GM12864 (cell line): ENCODE measurements around the gene ATXN2.
"Not testable (repeated sequence)": the region's sequence is repeated elsewhere in the genome, so short reads cannot be mapped to it uniquely, and the experiment has no call there.

ENCODE experiments used
- DNase-seq: peaks from one replicate; pipeline ENCODE4 v3.0.0-alpha.2; 2011; ENCODE audit warnings: low read depth
- H3K4me3 ChIP-seq: 2 replicates; pipeline ENCODE4 v1.5.1; 2011; ENCODE audit warnings: mild to moderate bottlenecking, low read depth, low read length, control low read depth
- TF ChIP-seq, protein P1 (sequence below): IDR thresholded peaks from 2 replicates; pipeline ENCODE4 v1.5.1; 2011; ENCODE audit warnings: low read depth, mild to moderate bottlenecking, moderate library complexity, low read length, control low read depth, inconsistent platforms; ENCODE audit errors: missing control alignments

ATXN2 gene

DNA sequence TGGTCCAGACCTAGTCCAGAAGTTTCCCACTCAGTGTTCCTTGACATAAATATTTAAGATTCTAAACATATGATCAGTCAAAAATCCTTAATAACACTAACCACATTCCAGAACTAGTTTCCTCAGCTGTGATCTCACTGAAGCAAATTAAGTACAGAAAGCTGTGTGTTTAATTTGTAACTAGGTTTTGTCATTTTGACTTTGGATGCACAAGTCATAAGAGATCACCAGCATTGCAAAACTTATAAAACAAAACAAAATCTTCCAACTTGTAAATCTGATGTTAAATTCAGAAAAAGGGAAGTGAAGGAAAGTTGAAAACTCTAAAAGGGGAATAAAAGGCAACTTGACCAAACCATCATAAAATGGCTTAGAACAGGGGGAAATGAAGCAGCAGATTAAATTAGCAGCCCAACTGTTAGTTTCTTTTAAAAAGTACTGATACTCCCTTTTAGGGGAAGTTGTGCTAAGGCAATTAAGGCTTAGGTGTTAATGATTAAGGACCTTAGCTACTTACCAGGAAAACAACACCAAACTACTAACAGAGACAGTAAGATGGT, 136.8 kb downstream of the ATXN2 start:
- TF ChIP-seq, protein P1, sequence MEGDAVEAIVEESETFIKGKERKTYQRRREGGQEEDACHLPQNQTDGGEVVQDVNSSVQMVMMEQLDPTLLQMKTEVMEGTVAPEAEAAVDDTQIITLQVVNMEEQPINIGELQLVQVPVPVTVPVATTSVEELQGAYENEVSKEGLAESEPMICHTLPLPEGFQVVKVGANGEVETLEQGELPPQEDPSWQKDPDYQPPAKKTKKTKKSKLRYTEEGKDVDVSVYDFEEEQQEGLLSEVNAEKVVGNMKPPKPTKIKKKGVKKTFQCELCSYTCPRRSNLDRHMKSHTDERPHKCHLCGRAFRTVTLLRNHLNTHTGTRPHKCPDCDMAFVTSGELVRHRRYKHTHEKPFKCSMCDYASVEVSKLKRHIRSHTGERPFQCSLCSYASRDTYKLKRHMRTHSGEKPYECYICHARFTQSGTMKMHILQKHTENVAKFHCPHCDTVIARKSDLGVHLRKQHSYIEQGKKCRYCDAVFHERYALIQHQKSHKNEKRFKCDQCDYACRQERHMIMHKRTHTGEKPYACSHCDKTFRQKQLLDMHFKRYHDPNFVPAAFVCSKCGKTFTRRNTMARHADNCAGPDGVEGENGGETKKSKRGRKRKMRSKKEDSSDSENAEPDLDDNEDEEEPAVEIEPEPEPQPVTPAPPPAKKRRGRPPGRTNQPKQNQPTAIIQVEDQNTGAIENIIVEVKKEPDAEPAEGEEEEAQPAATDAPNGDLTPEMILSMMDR: no peak
- H3K4me3 ChIP-seq: no peak overlapping the region

DNA sequence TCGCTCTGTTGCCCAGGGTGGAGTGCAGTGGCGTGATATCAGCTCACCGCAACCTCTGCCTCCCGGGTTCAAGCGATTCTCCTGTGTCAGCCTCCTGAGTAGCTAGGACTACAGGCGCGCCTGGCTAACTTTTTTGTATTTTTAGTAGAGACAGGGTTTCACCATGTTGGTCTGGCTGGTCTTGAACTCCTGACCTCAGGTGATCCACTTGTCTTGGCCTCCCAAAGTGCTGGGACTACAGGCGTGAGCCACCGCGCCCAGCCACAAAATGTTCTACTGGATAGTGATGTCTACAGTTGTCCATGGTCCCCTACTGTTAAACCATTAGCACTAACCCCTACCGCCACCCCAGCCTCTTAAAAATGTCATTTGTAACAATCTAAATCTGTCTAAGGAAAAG, 139.0 kb downstream of the ATXN2 start:
- not testable (repeated sequence) for DNase-seq, H3K4me3 ChIP-seq

More for the DNA sequence above, 136.8 kb downstream of the ATXN2 start:
- DNase-seq: no peak

DNA sequence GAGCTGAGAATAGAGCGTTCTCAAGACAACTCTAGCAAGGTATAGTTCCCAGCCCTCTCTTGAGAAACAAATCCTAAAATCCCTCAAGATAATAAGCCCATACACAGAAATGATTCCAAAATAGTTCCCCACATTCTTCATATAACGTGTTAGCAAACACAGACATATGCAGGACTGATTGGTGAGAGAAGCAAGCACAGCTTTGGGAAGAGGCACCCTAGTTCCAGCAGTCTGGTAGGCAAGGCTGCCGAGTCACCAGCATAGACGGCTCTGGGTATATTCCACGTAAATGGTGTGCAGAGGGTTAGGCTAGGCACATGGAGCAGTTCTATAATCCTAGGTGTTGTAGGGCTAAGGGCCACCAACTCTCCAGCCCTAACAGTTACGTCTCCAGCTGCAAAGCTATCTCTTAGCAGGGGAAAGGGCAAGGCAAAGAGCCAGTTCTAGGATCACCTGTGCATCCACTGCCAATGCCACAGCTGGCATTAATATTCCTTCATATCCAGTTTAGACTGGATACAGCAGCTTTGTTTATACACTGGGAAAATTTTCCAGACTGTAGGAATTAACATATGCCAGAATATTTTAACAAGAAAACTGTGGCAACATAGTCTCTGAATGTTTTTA, 140.5 kb downstream of the ATXN2 start:
- no peak overlapping the region for H3K4me3 ChIP-seq
- TF ChIP-seq, protein P1: no peak
- DNase-seq: no peak

DNA sequence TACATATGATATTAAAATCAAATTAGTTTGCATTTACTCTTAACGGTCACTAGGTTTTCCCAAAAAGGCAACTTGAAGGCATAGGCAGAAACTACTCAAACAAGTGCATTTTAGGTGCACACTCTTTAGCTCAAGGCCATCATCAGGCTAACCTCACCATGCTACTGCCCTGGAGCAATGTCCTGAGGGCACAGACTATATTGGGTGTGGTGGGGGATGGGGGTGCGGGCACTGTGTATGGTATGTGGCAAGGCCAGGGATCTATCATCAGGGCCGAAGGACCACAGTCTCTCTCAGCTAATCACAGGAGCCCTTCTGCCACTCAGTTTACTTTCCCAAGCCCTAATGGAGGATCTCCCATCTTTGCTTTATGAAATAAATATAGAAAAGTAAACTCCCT, 141.5 kb downstream of the ATXN2 start:
- H3K4me3 ChIP-seq: no peak overlapping the region
- no peak for DNase-seq
- TF ChIP-seq, protein P1: no peak

DNA sequence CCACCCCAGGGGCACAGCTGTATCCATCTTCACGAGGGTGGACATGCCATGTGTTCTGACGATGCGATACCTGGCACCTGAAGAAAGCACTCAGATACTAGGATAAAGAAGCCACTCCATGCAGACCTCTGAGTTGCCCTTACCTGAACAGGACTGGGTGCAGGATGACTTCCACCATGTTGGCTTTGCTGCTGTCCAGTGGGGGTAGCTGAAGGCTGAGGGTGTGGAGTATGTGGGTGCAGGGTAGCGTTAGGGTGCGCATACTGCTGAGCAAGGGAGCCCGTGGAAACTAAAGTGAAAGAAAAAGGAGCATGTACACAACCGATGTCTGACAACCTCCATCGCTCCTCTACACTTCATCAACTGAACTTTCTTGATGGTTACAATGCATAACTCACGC, 142.0 kb downstream of the ATXN2 start:
- DNase-seq: no peak
- H3K4me3 ChIP-seq: no peak overlapping the region
- TF ChIP-seq, protein P1: no peak

DNA sequence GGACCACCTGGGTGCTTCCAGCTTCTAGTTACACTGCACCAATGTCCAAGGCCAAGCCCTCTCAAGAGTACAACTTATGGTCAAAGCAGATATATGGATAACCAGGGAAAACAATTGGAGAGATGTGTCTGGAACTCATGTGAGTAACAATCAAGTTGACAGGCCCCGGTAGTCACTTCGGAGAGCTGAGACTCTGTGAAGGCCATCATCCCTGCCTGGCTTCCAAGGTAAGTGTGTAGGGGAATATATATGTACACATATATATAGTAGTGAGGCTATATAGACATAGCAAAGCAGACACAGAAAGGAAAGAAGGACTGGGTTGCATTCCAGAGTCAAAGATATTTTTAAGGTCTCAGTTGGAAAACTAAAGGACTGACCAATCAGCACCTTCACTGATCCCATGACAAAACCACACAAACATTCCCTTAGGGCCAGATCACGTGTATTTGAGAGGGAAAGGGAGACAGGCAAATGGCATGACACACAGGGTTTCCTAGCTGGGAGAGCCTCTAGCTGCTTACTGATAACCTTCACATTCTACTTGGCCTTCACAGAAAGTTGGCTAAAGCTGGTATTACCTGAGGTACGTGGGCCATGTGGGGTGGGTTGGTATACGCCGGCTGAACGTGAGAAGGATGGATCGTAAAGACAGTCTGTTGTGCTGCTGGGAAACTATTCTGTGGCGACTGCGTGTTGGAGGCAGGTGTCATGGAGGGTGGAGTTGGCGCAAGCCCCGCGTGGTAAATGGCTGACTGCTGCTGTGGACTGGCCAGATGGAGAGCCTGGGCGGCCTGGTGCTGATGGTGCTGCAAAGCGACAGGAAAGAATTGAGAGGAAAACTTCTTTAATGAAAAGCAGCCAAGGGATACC, 143.4 kb downstream of the ATXN2 start:
- H3K4me3 ChIP-seq: no peak overlapping the region
- TF ChIP-seq, protein P1: no peak
- no peak for DNase-seq

DNA sequence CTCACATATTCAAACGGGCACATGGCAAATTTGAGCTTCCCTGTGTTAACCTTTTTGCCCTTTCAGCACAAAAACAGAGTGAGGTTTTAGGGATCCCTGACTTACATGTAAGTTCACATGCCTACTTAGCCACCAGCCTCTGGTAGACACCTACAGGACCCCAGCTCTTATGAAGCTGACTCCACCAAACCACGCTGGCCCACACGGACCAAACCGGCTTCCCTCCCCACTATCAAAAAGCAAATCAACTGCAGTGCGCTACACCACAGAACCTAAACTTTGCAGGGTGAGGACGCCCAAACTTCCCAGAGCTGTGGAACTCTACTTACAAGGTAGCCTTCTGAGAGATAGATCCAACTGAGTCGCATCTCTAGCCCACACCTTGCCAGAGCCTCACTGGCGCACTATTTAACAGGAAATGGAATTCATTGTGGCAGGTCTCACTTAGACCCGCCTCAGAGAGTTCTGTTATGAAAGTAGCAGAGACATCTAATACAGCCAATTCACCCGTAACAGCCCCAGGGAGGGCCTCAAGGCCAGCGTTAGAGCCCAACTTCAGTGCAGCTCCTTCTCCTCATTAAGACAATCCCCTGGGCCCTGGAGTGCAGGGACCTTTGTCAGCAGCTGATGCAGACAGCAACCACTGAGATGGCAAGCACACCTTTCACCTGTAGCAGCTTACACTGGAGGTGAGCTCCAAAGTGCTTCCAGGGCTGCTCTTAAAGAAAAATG, 144.2 kb downstream of the ATXN2 start:
- TF ChIP-seq, protein P1: no peak
- no peak for DNase-seq
- no peak overlapping the region for H3K4me3 ChIP-seq
